DMS114 treated with DMSO at 0.1 percent for 48 hours (cell line): Measurements from ENCODE around the gene SYMPK.
A peak's percentile ranks its signal among the peaks of the same experiment; 100 is the strongest.
"Not testable (repeated sequence)": the region's sequence is repeated elsewhere in the genome, so short reads cannot be mapped to it uniquely, and the experiment has no call there.

ENCODE experiments used
- DNase-seq: peaks from one replicate; lab custom pipeline; 2025; ENCODE audit not compliant: unreplicated experiment; lab: John Stamatoyannopoulos, UW

SYMPK gene

GRCh38 chr19:45862564-45863334, at the start of gene SYMPK:
SYMPK (minus strand) TSS chr19:45863147; CDS start chr19:45854495, 8,652 bp downstream.
- DNase-seq: peak; percentile 93

DNA sequence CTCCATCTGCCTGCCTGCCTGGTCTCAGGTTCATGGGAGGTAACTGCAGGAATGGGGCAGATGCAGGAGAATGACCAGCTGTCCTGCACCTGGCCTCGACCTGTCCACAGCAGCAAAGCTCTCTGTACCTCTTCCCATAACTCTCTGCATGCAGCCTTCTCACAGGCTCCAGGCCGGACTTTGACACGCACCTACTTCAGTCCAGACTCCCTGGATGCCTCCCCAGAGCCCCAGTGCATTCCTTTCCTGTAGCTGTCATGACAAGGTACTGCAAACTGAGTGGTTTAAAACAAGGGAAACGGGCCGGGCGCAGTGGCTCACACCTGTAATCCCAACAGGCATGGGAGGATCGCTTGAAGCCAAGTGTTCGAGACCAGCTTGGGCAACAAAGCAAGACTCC, 48.3 kb upstream of the SYMPK start:
- DNase-seq: no peak

DNA sequence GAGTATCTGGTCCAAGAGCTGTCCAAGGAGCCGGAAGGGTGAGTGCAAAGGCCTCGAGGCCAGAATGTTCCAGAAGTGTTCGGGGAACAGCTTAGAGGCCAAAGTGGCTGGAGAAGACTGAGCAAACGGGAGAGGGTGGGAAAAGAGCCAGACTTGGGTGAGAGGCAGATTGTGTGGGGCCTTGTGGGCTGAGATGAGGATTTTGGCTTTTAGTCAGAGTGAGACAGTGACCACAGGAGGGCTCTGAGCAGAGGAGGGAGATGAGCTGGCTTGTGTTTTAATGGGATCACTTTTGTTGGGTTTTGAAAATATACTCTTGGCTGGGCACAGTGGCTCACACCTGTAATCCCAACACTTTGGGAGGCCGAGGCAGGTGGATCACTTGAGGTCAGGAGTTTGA, 46.0 kb upstream of the SYMPK start:
- DNase-seq: no peak

- DNase-seq: no peak
Observed at GRCh38 chr19:45906221-45906620, 43.3 kb upstream of the SYMPK start.

GRCh38 chr19:45905011-45905410, 42.1 kb upstream of the SYMPK start:
- no peak for DNase-seq

DNA sequence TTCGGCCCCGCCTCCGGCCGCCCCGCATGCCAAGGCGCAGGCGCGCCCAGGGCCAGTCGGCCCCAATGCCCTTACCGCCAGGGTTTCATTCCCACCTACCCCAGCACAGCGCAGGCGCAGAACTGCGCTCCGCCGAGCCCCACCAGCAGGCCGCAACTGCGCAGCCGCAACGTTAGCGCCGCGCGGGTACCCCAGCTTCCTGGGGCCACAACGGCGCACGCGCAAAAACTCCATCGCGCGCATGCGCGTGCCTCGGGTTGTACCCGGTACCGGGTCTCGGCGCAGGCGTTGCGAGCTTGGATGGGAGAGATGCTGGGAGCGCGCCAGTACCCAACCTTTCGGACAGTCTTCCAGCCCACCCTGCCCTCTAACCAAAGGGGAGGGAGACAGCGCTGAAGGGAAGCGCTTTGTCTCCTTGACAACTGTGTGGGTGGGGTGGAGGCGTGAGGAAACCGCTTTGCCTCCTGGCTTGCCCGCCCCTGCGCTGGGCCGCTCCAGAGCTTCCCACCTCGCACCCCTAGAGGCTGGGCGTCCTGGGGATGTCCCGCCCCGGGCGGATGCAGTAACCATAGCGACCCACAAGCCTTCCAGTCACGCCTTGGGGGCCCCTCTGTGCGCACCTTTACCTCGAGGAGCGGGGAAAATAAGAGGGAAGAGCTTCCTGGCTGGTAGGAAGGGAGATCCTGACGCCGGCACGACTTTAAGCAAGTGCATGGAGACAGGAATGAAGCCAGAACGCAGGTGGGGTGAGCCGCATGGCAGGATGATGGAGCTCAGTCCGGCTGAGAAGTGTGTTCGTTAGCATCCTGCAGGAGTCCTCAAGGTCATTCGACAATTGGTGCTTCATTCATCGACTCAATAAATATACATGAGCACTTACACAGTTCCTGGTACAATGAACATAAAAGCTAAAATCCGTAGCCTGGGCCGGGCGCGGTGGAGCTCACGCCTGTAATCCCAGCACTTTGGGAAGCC, 40.0 kb upstream of the SYMPK start:
- peak; percentile 75 for DNase-seq

DNA sequence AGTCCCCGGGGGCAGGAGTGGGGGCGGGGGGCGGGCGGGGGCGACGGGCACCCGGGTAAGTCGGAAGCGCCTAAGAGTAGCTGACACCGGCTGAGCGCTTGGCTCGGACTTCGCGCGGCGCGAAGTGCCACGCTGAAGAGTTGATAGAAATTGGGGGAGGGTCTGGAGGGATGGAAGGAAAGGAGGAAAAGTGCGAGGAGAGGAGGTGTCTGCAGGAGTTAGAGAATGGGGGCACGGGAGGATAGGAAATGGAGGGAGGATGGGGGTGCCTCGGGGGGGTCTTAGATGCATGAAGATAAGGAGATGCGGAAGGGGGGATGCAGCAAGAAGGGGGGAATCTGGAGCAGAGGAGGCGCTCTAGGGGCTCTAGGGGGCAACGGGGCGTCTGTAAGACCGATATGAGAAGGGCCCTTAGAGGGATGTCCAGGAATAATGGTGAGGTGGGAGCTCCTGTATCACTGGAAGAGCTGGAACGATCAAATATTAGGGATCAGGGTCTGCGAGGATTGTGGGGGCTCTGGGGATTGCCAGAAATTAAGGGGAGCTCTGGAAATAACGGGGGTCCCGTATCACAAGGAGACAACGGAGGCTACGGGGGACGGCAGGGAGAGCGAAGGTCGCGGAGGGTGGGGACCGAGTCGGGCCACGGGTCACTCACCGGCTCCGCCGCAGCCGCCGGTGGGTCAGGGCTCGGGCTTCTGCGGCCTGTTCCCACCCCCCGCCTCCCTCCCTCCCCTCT, 39.1 kb upstream of the SYMPK start, which contains the start of gene MYPOP:
Gene MYPOP, minus strand, starts transcription at position 702 of the 739 bp plus-strand sequence. CDS start 840 bp downstream, outside the sequence.
- no peak for DNase-seq

- no peak for DNase-seq
Observed at GRCh38 chr19:45901432-45901911, 38.5 kb upstream of the SYMPK start.

DNA sequence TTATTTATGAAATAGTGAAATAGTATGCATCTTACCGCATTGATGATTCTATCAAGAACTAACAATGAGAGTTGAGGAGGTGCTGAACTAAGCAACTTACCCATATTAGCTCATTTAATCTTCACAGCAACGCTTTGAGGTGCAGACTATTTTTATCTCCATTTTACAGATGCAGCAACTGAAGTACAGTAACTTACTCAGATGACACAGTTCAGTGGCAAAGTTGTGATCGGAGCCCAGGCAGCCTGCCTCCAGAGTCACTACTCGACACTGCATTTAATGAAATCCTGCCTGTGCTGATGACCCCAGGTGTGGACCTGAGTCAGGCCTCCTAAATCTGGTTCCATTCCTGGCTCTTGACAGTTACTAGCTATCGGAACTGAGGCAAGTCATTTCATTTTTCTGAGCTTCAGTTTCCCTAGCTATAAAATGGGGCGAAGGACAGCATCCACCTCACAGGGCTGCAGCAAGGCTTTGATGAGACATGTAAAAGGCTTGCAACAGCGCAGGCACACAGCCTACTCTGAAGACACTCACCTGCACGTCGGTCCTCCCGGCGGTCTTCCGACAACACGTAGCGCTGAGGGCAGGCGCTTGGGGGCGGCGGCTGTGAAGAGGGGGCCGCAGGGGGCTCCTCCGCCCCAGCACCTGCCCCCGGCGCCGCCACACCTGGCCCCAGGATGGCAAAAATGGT, 37.9 kb upstream of the SYMPK start:
- no peak for DNase-seq

DNA sequence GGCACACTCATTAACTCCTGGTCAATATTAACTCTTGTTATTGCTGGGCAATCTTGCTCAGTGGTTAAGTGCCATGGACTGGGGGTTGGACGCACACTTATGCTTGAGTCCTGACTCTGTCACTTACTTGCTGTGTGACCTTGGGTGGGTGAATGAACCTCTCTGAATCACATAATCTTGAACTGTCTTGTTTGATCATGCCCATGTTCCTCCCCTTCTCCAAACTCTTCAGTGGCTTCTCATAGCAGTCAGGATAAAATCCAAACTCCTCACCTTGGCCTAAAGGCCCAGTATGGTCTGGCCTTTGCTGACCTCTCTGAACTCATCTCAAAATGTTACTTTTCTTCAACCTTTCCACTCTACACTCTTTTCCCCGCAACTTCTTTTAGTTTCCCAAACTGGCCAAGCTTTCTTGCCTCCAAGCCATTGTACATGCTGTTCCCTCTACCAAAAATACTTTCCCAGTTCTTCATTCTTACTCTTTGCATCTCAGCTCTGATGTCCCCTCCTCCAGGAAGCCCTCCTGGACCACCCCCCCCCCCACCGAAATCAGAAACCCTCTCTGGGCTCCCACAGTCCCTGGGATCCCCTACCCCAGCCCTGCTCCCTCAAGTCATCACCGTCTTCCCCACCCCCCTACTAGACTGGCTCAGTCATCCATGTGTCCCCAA, 37.1 kb upstream of the SYMPK start:
- no peak for DNase-seq

GRCh38 chr19:45899253-45899652, 36.3 kb upstream of the SYMPK start:
- DNase-seq: no peak

DNA sequence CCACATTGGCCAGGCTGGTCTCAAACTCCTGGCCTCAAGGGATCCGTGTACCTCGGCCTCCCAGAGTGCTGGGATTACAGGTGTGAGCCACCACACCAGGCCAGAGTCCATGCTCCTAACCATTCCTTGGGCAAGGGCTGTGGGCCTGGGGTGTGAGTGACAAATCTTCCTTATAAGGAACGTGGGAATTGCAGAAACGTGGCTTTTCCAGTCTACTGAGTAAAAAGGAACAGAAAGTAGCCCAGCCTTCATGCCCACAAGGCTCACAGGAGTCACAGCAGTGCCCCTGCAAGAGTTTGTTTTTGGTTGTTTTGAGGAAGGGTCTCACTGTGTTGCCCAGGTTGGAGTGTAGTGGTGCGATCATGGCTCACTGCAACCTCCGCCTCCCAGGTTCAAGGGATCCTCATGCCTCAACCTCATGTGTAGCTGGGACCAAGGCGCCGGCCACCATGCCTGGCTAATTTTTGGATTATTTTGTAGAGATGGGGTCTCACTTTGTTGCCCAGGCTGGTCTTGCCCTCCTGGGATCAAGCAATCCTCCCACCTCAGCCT, 34.4 kb upstream of the SYMPK start:
- DNase-seq: no peak

- DNase-seq: not testable (repeated sequence)
Observed at GRCh38 chr19:45895983-45896599, 33.1 kb upstream of the SYMPK start.

GRCh38 chr19:45895519-45895972, 32.6 kb upstream of the SYMPK start:
- DNase-seq: no peak

DNA sequence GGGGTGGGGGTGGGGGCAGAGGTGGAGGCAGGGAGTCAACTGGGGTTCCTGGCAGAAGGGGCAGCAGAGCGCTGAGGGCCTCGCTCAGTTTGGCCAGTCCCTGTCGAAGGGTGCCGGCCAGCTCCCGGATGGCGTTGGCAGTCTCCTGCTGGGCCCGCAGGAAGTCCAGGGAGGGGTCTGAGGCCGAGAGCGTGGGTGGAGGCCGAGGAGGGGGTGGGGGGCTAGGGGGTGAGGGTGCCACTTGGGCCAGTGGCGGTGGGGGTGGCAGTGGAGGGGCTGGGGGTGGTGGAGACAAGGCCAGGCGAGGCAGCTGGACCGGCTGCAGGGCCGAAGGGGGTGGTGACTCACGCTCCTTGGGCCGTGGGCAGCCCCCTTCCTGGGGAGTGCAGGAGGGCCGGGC, 27.9 kb upstream of the SYMPK start:
- DNase-seq: no peak

GRCh38 chr19:45889210-45889885, 26.4 kb upstream of the SYMPK start:
- DNase-seq: no peak

GRCh38 chr19:45887200-45887710, 24.3 kb upstream of the SYMPK start:
- DNase-seq: no peak
